Naive thymus-derived CD4-positive, alpha-beta T cell (primary cell): Measurements from ENCODE around the gene CYB561D1. TPM values are rescaled to one million over a fixed set of nuclear protein-coding genes. Genes with fewer than 3 reads are reported as not detected.

Experiments
- ATAC-seq: fragments of 150-1000 bp; cut with Tn5 transposase; 2 replicates; pipeline ENCODE4 v1.10.0; 2021; ENCODE audit warnings: mild to moderate bottlenecking, moderate library complexity
- CTCF ChIA-PET: fragments of 350-600 bp; sonication (Branson Sonifier 250); formaldehyde crosslinking; loops from one replicate; lab custom pipeline; 2021; ENCODE audit warnings: antibody characterized with exemption; lab: Charles Lee
- POLR2A ChIA-PET: fragments of 350-600 bp; sonication (Branson Sonifier 250); formaldehyde crosslinking; loops from one replicate; lab custom pipeline; 2021; ENCODE audit warnings: antibody characterized with exemption, inconsistent platforms; lab: Charles Lee
- DNase-seq, 9 donors: peaks; one replicate each; pipeline versions ENCODE4 v3.0.0 to v3.0.0-alpha.2; 2020 to 2022; ENCODE audit warnings: mixed read lengths in 1 of 9
- H3K27ac ChIP-seq: one replicate; pipeline ENCODE4 v1.7.0; 2013; ENCODE audit warnings: mild to moderate bottlenecking, low read depth, low read length, moderate library complexity
- H3K27me3 ChIP-seq, 2 donors: one replicate each; pipeline ENCODE4 v1.7.0; 2013; ENCODE audit warnings: low read length in 2 of 2, mild to moderate bottlenecking in 2 of 2, moderate library complexity in 2 of 2; ENCODE audit not compliant: control insufficient read depth in 2 of 2, insufficient read depth in 2 of 2
- H3K36me3 ChIP-seq, 3 experiments: 1 replicate in 2 of 3; 2 replicates in 1 of 3; pipeline ENCODE4 v1.7.0; 2013; ENCODE audit warnings: low read length in 3 of 3, mild to moderate bottlenecking in 3 of 3, moderate library complexity in 1 of 3; ENCODE audit not compliant: insufficient read depth in 3 of 3, control insufficient read depth in 2 of 3
- H3K4me1 ChIP-seq, 2 donors: one replicate each; pipeline ENCODE4 v1.7.0; 2013; ENCODE audit warnings: low read length in 2 of 2, mild to moderate bottlenecking in 2 of 2, moderate library complexity in 1 of 2; ENCODE audit not compliant: control insufficient read depth in 2 of 2, insufficient read depth in 2 of 2
- H3K4me3 ChIP-seq: 2 replicates; pipeline ENCODE4 v1.7.0; 2013; ENCODE audit warnings: mild to moderate bottlenecking, low read length
- H3K9me3 ChIP-seq, 3 experiments: 1 replicate in 2 of 3; 2 replicates in 1 of 3; pipeline ENCODE4 v1.7.0; 2013; ENCODE audit warnings: low read length in 3 of 3; ENCODE audit not compliant: control insufficient read depth in 2 of 3
- H3K27ac Mint-ChIP-seq, 9 donors: one replicate each; pipeline ENCODE4 v1.8.0; 2020 to 2022; ENCODE audit warnings: mixed read lengths in 9 of 9, mild to moderate bottlenecking in 8 of 9, moderate library complexity in 5 of 9, inconsistent platforms in 2 of 9
- H3K27me3 Mint-ChIP-seq, 5 donors: one replicate each; pipeline ENCODE4 v1.8.0; 2021 to 2022; ENCODE audit warnings: mixed read lengths in 5 of 5, mild to moderate bottlenecking in 1 of 5
- H3K36me3 Mint-ChIP-seq, 5 donors: one replicate each; pipeline ENCODE4 v1.8.0; 2020 to 2022; ENCODE audit warnings: mixed read lengths in 5 of 5, mild to moderate bottlenecking in 3 of 5, inconsistent platforms in 1 of 5
- H3K4me1 Mint-ChIP-seq, 7 donors: one replicate each; pipeline ENCODE4 v1.8.0; 2020 to 2022; ENCODE audit warnings: mixed read lengths in 7 of 7, mild to moderate bottlenecking in 3 of 7, inconsistent platforms in 1 of 7
- H3K4me3 Mint-ChIP-seq, 10 donors: one replicate each; pipeline ENCODE4 v1.8.0; 2020 to 2022; ENCODE audit warnings: mild to moderate bottlenecking in 10 of 10, mixed read lengths in 10 of 10, moderate library complexity in 6 of 10, inconsistent platforms in 2 of 10
- H3K9me3 Mint-ChIP-seq, 11 donors: one replicate each; pipeline ENCODE4 v1.8.0; 2020 to 2022; ENCODE audit warnings: mixed read lengths in 11 of 11, mild to moderate bottlenecking in 4 of 11, inconsistent platforms in 1 of 11, moderate library complexity in 1 of 11
- intact Hi-C, 2 donors: fragments of 100-400 bp; cut with micrococcal nuclease; formaldehyde crosslinking; loops; one replicate each; pipeline ENCODE4 v1.15.1; 2023
- polyA plus RNA-seq, 2 donors: library from polyadenylated mRNA; unstranded; fragments of 300-500 nt; fragmentation: Illumina TruSeq; gene quantifications; one replicate each; pipeline ENCODE4 v1.2.3, GENCODE V29; 2021
- total RNA-seq, 6 experiments: library from RNA in 5 of 6; stranded (reverse) in 5 of 6; gene quantifications; 1 replicate in 5 of 6; 2 replicates in 1 of 6; pipeline ENCODE4 v1.2.3 and lab custom pipeline; 2021 to 2026

Gene CYB561D1
- total and polyA plus RNA-seq, 7 experiments from 2014 or later = 13.5 to 41.5 (median 24.1) TPM

GRCh38 chr1:109529881-109530456, 36.1 kb downstream of the CYB561D1 start:
- DNase-seq (no peak), ATAC-seq (no peak)
- Histone ChIP-seq H3K4me3 (no peak overlapping the region), H3K4me1 (peaks cover 11 to 28% of the 10 kb centered on the region in 2 donors), H3K27ac (peak overlapping the region; percentile 22), H3K27me3 (no peaks in the 10 kb centered on the region), H3K36me3 (no peaks in the 10 kb centered on the region), H3K9me3 (no peaks in the 10 kb centered on the region)
- peaks cover 22 to 40% (median 30%) of the 10 kb centered on the region in 7 donors for H3K4me1 Mint-ChIP-seq
- POLR2A ChIA-PET = interaction anchor here (0.6 to 15.6 kb wide), 8 partner anchors 10 to 46 kb away, joined by 3 to 520 read pairs (median 7); partner anchors contain the start of genes AMIGO1, ATXN7L2 and CYB561D1
- H3K27me3 Mint-ChIP-seq = peaks cover 0 to 13% (median 0%) of the 10 kb centered on the region in 5 donors
- H3K27ac Mint-ChIP-seq = peak overlapping the region in 5 of 9 donors; percentile 45 to 96 (median 70)
- intact Hi-C loops = loop anchor here in 1 of 2 donors (5.0 kb wide), 1 partner anchor 133 kb away; the partner anchor contains the start of gene SORT1
- no peaks in the 10 kb centered on the region for H3K36me3 Mint-ChIP-seq
- H3K4me3 Mint-ChIP-seq = peak overlapping the region in 2 of 10 donors; percentile 29 to 86
- CTCF ChIA-PET = interaction anchor here (0.6 to 21.5 kb wide), 8 partner anchors 14 to 702 kb away, joined by 3 to 1240 read pairs (median 3); partner anchors contain the start of genes AMIGO1, ATXN7L2, CYB561D1 and PSRC1
- peaks cover 0 to 2% (median 0%) of the 10 kb centered on the region in 11 donors for H3K9me3 Mint-ChIP-seq

DNA sequence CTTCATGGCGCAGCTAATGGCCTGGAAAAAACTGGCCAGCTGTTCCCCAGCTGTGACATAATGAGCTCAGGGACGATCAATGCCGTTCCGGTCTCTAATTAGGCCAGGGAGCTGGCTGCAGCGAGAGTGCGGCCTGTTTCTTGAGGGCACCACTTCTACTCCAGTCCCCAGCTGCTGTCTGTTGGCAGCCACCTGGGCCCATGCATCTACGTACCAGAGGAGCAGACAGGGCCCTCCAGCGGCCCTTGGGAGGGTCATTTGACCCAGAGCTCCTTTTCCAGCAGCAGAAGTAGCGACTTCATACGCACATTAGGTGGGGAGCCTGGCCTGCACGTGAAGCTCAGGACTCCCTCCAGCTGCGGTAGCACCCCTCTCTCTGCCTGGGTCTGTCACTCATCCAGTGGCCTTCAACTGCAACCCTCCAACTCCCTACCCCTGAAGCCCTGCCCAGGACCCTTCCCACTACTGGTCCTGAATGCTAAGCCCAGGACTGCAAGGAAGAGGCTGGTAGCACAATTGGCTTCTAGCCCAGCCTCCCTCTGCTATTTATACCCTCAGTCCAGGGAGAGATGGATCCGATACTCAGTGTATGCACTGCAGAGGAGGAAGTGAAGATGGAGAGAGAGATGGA, 36.7 kb downstream of the CYB561D1 start:
- H3K4me1 ChIP-seq = peaks cover 11 to 28% of the 10 kb centered on the region in 2 donors
- intact Hi-C loops = loop anchor here in 1 of 2 donors (5.0 kb wide), 1 partner anchor 133 kb away; the partner anchor contains the start of gene SORT1
- POLR2A ChIA-PET = interaction anchor here (1.0 to 15.6 kb wide), 7 partner anchors 11 to 47 kb away, joined by 3 to 520 read pairs (median 9); partner anchors contain the start of genes AMIGO1, ATXN7L2 and CYB561D1
- H3K27ac ChIP-seq = no peak overlapping the region
- Mint-ChIP-seq H3K4me1 (peaks cover 22 to 40% (median 30%) of the 10 kb centered on the region in 7 donors), H3K4me3 (peak overlapping the region; percentile 27 to 91 (median 70)), H3K36me3 (no peaks in the 10 kb centered on the region), H3K9me3 (peaks cover 0 to 2% (median 0%) of the 10 kb centered on the region in 11 donors), H3K27me3 (peaks cover 0 to 13% (median 0%) of the 10 kb centered on the region in 5 donors), H3K27ac (peak overlapping the region; percentile 49 to 96 (median 83))
- H3K4me3 ChIP-seq = no peak overlapping the region
- H3K27me3 ChIP-seq = no peaks in the 10 kb centered on the region
- DNase-seq (no peak), ATAC-seq (no peak)
- CTCF ChIA-PET = interaction anchor here (0.6 to 21.5 kb wide), 7 partner anchors 11 to 282 kb away, joined by 3 to 1240 read pairs (median 3); partner anchors contain the start of genes AMIGO1, ATXN7L2, CYB561D1 and PSRC1
- no peaks in the 10 kb centered on the region for H3K9me3 ChIP-seq
- H3K36me3 ChIP-seq = no peaks in the 10 kb centered on the region

DNA sequence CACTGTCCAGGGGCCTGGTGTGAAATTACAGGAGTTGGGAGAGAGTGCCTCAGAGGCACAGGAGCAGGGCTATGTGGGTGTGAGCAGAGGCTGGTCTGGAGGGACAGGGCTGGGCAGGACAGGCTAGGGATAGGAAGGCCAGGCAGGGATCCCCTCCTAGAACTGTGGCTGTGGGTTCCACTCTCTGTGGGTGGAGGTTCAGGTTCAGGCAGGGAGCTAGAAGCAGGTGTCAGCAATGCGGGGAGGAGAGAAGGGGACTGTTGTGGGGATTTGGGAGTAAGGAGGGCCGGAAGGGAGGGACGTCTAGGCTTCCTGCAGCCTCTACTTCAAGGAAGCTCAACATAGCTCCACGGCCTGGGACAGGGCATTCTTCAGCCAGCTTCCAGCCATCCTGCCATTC, 37.5 kb downstream of the CYB561D1 start:
- peaks cover 11 to 28% of the 10 kb centered on the region in 2 donors for H3K4me1 ChIP-seq
- ChIA-PET POLR2A (interaction anchor here (0.7 to 15.6 kb wide), 6 partner anchors 16 to 255 kb away, joined by 3 to 520 read pairs (median 7); partner anchors contain the start of genes AMIGO1, ATXN7L2, CYB561D1 and GNAI3), CTCF (interaction anchor here (0.6 to 21.5 kb wide), 19 partner anchors 10 to 455 kb away, joined by 3 to 1240 read pairs (median 5); partner anchors contain the start of genes AMIGO1, ATXN7L2, CYB561D1 and PSMA5)
- ATAC-seq (no peak), DNase-seq (no peak)
- Mint-ChIP-seq H3K4me3 (peak overlapping the region; percentile 27 to 91 (median 74)), H3K9me3 (peaks cover 0 to 2% (median 0%) of the 10 kb centered on the region in 11 donors), H3K27ac (peak overlapping the region; percentile 65 to 96 (median 83)), H3K27me3 (peaks cover 0 to 5% (median 0%) of the 10 kb centered on the region in 5 donors), H3K4me1 (peaks cover 22 to 40% (median 30%) of the 10 kb centered on the region in 7 donors), H3K36me3 (no peaks in the 10 kb centered on the region)
- intact Hi-C loops = loop anchor here in 1 of 2 donors (5.0 kb wide), 1 partner anchor 134 kb away; the partner anchor contains the start of gene SORT1
- no peak overlapping the region for H3K27ac ChIP-seq
- no peaks in the 10 kb centered on the region for H3K9me3 ChIP-seq
- H3K4me3 ChIP-seq = no peak overlapping the region
- no peaks in the 10 kb centered on the region for H3K27me3 ChIP-seq
- no peaks in the 10 kb centered on the region for H3K36me3 ChIP-seq

- POLR2A ChIA-PET = interaction anchor here (0.6 to 15.6 kb wide), 10 partner anchors 16 to 453 kb away, joined by 3 to 520 read pairs (median 6); partner anchors contain the start of genes AHCYL1, AMIGO1, ATXN7L2 and CYB561D1
- H3K4me1 Mint-ChIP-seq = peaks cover 22 to 40% (median 30%) of the 10 kb centered on the region in 7 donors
Measured at GRCh38 chr1:109531826-109532364, 38.0 kb downstream of the CYB561D1 start.

DNA sequence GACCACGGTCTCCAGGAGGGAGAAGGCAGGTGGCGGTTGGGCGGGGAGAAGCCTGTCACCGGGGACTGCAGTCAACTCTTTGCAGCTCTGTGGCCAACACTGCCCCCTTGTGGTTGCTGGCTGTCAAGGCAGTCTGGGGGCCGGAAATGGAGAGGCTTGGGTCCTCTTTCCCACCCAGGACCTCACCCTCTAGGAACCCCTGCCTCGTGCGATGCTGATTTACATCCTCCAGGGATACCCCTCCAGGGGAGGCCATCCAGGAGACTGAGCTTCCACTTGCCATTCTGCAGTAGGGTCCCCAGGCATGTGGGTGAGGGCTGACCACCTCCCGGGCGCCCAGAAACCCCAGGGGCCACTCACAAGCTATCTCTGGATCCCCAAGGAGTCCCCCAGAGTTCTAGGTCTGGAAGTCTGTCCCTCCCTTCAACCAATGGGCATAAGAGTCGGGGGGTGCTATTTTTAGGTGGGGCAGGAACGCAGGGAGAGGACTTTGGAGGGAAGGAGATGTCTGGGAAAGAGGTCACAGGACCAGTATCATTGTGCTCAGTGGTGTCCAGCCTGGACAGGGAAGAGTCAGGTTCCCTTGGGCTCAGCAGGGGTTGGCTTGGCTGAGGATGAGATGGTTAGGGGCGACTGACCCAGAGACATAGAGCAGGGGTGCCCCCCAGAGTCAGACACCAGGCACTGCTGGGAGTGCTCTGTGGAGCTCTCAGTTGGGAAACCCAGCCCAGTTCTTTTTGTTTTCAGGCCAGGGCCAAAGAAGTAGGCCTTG, 38.7 kb downstream of the CYB561D1 start:
- intact Hi-C loops = loop anchor here (1.0 to 5.0 kb wide), 12 partner anchors 30 to 840 kb away; partner anchors contain the start of genes CYB561D1 (in 2 of the 2), PSMA5 (in 2 of the 2), PRPF38B (in 1 of the 2) and PSRC1 (in 1 of the 2)
- peaks cover 22 to 40% (median 30%) of the 10 kb centered on the region in 7 donors for H3K4me1 Mint-ChIP-seq
- H3K9me3 Mint-ChIP-seq = peaks cover 0 to 2% (median 0%) of the 10 kb centered on the region in 11 donors
- CTCF ChIA-PET = interaction anchor here (0.6 to 21.5 kb wide), 32 partner anchors 8 to 453 kb away, joined by 3 to 1240 read pairs (median 5); partner anchors contain the start of genes AMIGO1, ATXN7L2, CYB561D1 and PSMA5
- H3K36me3 Mint-ChIP-seq = no peaks in the 10 kb centered on the region
- no peaks in the 10 kb centered on the region for H3K27me3 Mint-ChIP-seq
- Histone ChIP-seq H3K9me3 (no peaks in the 10 kb centered on the region), H3K4me3 (peak overlapping the region; percentile 57), H3K36me3 (no peaks in the 10 kb centered on the region), H3K27me3 (no peaks in the 10 kb centered on the region), H3K4me1 (peaks cover 11 to 28% of the 10 kb centered on the region in 2 donors), H3K27ac (no peak overlapping the region)
- DNase-seq (peak; percentile 79 to 96 (median 87)), ATAC-seq (peak; percentile 94)
- peak overlapping the region; percentile 66 to 95 (median 86) for H3K27ac Mint-ChIP-seq
- POLR2A ChIA-PET = interaction anchor here (0.6 to 15.6 kb wide), 12 partner anchors 13 to 452 kb away, joined by 3 to 520 read pairs (median 4); partner anchors contain the start of genes AHCYL1, AMIGO1, ATXN7L2 and CYB561D1
- H3K4me3 Mint-ChIP-seq = peak overlapping the region; percentile 78 to 91 (median 86)

More at GRCh38 chr1:109531826-109532364, 38.0 kb downstream of the CYB561D1 start:
- Histone ChIP-seq H3K9me3 (no peaks in the 10 kb centered on the region), H3K27ac (no peak overlapping the region), H3K4me1 (peaks cover 11 to 28% of the 10 kb centered on the region in 2 donors), H3K36me3 (no peaks in the 10 kb centered on the region), H3K4me3 (no peak overlapping the region), H3K27me3 (no peaks in the 10 kb centered on the region)
- H3K9me3 Mint-ChIP-seq = peaks cover 0 to 2% (median 0%) of the 10 kb centered on the region in 11 donors
- CTCF ChIA-PET = interaction anchor here (0.6 to 21.5 kb wide), 28 partner anchors 7 to 454 kb away, joined by 3 to 1240 read pairs (median 5); partner anchors contain the start of genes AMIGO1, ATXN7L2, CYB561D1 and PSMA5
- peak overlapping the region; percentile 78 to 91 (median 86) for H3K4me3 Mint-ChIP-seq
- H3K27ac Mint-ChIP-seq = peak overlapping the region; percentile 72 to 96 (median 91)
- ATAC-seq (no peak), DNase-seq (no peak)
- H3K36me3 Mint-ChIP-seq = no peaks in the 10 kb centered on the region
- intact Hi-C loops = loop anchor here (1.0 to 5.0 kb wide), 11 partner anchors 30 to 840 kb away; partner anchors contain the start of genes CYB561D1 (in 2 of the 2), PSMA5 (in 2 of the 2), PRPF38B (in 1 of the 2) and PSRC1 (in 1 of the 2)
- peaks cover 0 to 2% (median 0%) of the 10 kb centered on the region in 5 donors for H3K27me3 Mint-ChIP-seq
